H9 (cell line): ENCODE results near the gene TRIO. TPM values are rescaled to one million over a fixed set of nuclear protein-coding genes. Genes with fewer than 3 reads are reported as not detected.

Experiments
- DNase-seq: peaks from one replicate; pipeline ENCODE4 v3.0.0-alpha.2; 2017
- H2AFZ ChIP-seq: one replicate; pipeline ENCODE4 v1.6.1; 2013; ENCODE audit warnings: mild to moderate bottlenecking, low read length, control low read depth, moderate library complexity
- H2AK5ac ChIP-seq: 2 replicates; pipeline ENCODE4 v1.6.1; 2013; ENCODE audit warnings: low read length, control low read depth, mixed read lengths; ENCODE audit not compliant: insufficient read length
- H2BK120ac ChIP-seq: one replicate; pipeline ENCODE4 v1.6.1; 2013; ENCODE audit warnings: low read depth, mild to moderate bottlenecking, low read length, control low read depth, inconsistent platforms; ENCODE audit not compliant: poor library complexity, severe bottlenecking
- H2BK12ac ChIP-seq: 2 replicates; pipeline ENCODE4 v1.6.1; 2013; ENCODE audit warnings: low read length, control low read depth, mixed read lengths, low read depth; ENCODE audit not compliant: insufficient read length
- H2BK15ac ChIP-seq: 2 replicates; pipeline ENCODE4 v1.6.1; 2013; ENCODE audit warnings: low read depth, low read length, control low read depth
- H2BK20ac ChIP-seq: one replicate; pipeline ENCODE4 v1.6.1; 2013; ENCODE audit warnings: low read depth, mild to moderate bottlenecking, low read length, control low read depth, inconsistent platforms; ENCODE audit not compliant: poor library complexity, severe bottlenecking
- H2BK5ac ChIP-seq: 2 replicates; pipeline ENCODE4 v1.6.1; 2013; ENCODE audit warnings: low read length, control low read depth, mixed read lengths; ENCODE audit not compliant: insufficient read length
- H3K14ac ChIP-seq: 2 replicates; pipeline ENCODE4 v1.6.1; 2013; ENCODE audit warnings: low read length, control low read depth; ENCODE audit not compliant: insufficient read depth
- H3K18ac ChIP-seq: 2 replicates; pipeline ENCODE4 v1.6.1; 2013; ENCODE audit warnings: low read depth, mild to moderate bottlenecking, mixed read lengths, low read length, control low read depth; ENCODE audit not compliant: insufficient read length
- H3K23ac ChIP-seq: 2 replicates; pipeline ENCODE4 v1.6.1; 2013; ENCODE audit warnings: low read length, control low read depth, mixed read lengths, low read depth; ENCODE audit not compliant: insufficient read length
- H3K23me2 ChIP-seq: 2 replicates; pipeline ENCODE4 v1.6.1; 2013; ENCODE audit warnings: low read depth, mild to moderate bottlenecking, mixed read lengths, low read length, control low read depth; ENCODE audit not compliant: insufficient read length, poor library complexity, severe bottlenecking
- H3K27ac ChIP-seq: 2 replicates; pipeline ENCODE4 v1.5.1; 2013; ENCODE audit warnings: low read length, control low read depth, mixed read lengths, low read depth; ENCODE audit not compliant: insufficient read length
- H3K27me3 ChIP-seq: 2 replicates; pipeline ENCODE4 v1.6.1; 2013; ENCODE audit warnings: low read length, control low read depth, inconsistent platforms; ENCODE audit not compliant: insufficient read depth
- H3K4ac ChIP-seq: 2 replicates; pipeline ENCODE4 v1.6.1; 2013; ENCODE audit warnings: low read depth, mild to moderate bottlenecking, control low read depth, inconsistent platforms, low read length, moderate library complexity
- H3K4me1 ChIP-seq: 2 replicates; pipeline ENCODE4 v1.6.1; 2013; ENCODE audit warnings: low read length, control low read depth, inconsistent platforms; ENCODE audit not compliant: insufficient read depth
- H3K4me2 ChIP-seq: 2 replicates; pipeline ENCODE4 v1.6.1; 2013; ENCODE audit warnings: low read length, control low read depth, mixed read lengths; ENCODE audit not compliant: insufficient read length, insufficient read depth
- H3K56ac ChIP-seq: 2 replicates; pipeline ENCODE4 v1.6.1; 2013; ENCODE audit warnings: low read depth, mild to moderate bottlenecking, mixed read lengths, low read length, control low read depth; ENCODE audit not compliant: insufficient read length
- H3K79me1 ChIP-seq: 2 replicates; pipeline ENCODE4 v1.6.1; 2013; ENCODE audit warnings: low read depth, mild to moderate bottlenecking, moderate library complexity, low read length, control low read depth, inconsistent platforms; ENCODE audit not compliant: insufficient read depth, poor library complexity, severe bottlenecking
- H3K79me2 ChIP-seq: 2 replicates; pipeline ENCODE4 v1.6.1; 2013; ENCODE audit warnings: low read length, control low read depth, inconsistent platforms; ENCODE audit not compliant: insufficient read depth
- H3K9ac ChIP-seq: 2 replicates; pipeline ENCODE4 v1.6.1; 2013; ENCODE audit warnings: low read length, control low read depth, mixed read lengths; ENCODE audit not compliant: insufficient read length; ENCODE audit errors: extremely low read depth
- H3K9me3 ChIP-seq: one replicate; pipeline ENCODE4 v1.6.1; 2013; ENCODE audit warnings: low read depth, low read length, inconsistent platforms; ENCODE audit not compliant: control insufficient read depth
- H3T11ph ChIP-seq: one replicate; pipeline ENCODE4 v1.6.1; 2013; ENCODE audit warnings: mild to moderate bottlenecking, low read length, control low read depth, inconsistent platforms
- H4K20me1 ChIP-seq: one replicate; pipeline ENCODE4 v1.6.1; 2013; ENCODE audit not compliant: control insufficient read depth, insufficient read length, insufficient read depth
- H4K5ac ChIP-seq: 2 replicates; pipeline ENCODE4 v1.6.1; 2013; ENCODE audit warnings: low read depth, mild to moderate bottlenecking, mixed read lengths, low read length, control low read depth; ENCODE audit not compliant: insufficient read length
- H4K8ac ChIP-seq: replicated peaks from 2 replicates; pipeline ENCODE4 v1.6.1; 2013; ENCODE audit warnings: low read length, control low read depth, mixed read lengths, low read depth; ENCODE audit not compliant: insufficient read length
- H4K91ac ChIP-seq: 2 replicates; pipeline ENCODE4 v1.6.1; 2013; ENCODE audit warnings: low read depth, mild to moderate bottlenecking, moderate library complexity, mixed read lengths, low read length, control low read depth; ENCODE audit not compliant: insufficient read length
- H3K27ac Mint-ChIP-seq, 3 experiments: 2 replicates in 2 of 3; 3 replicates in 1 of 3; pipeline ENCODE4 v1.8.0; 2020 to 2021; ENCODE audit warnings: mixed read lengths in 3 of 3, mild to moderate bottlenecking in 1 of 3, moderate library complexity in 1 of 3
- H3K27me3 Mint-ChIP-seq: 2 replicates; pipeline ENCODE4 v1.8.0; 2021; ENCODE audit warnings: low read depth, mild to moderate bottlenecking, moderate library complexity, mixed read lengths
- H3K36me3 Mint-ChIP-seq, 3 experiments: 2 replicates in 2 of 3; 3 replicates in 1 of 3; pipeline ENCODE4 v1.8.0; 2020 to 2021; ENCODE audit warnings: low read depth in 3 of 3, mixed read lengths in 3 of 3; ENCODE audit not compliant: insufficient read depth in 1 of 3
- H3K4me1 Mint-ChIP-seq, 2 experiments: 2 replicates each; pipeline ENCODE4 v1.8.0; 2020; ENCODE audit warnings: mixed read lengths in 2 of 2
- H3K4me3 Mint-ChIP-seq, 2 experiments: 2 replicates in 1 of 2; 3 replicates in 1 of 2; pipeline ENCODE4 v1.8.0; 2020 to 2021; ENCODE audit warnings: mild to moderate bottlenecking in 2 of 2, mixed read lengths in 2 of 2, moderate library complexity in 1 of 2
- H3K9me3 Mint-ChIP-seq, 2 experiments: 2 replicates in 1 of 2; 3 replicates in 1 of 2; pipeline ENCODE4 v1.8.0; 2020; ENCODE audit warnings: mild to moderate bottlenecking in 2 of 2, mixed read lengths in 2 of 2, moderate library complexity in 1 of 2
- CTCF ChIP-seq: fragments of 200-600 bp; sonication (generic); conservative IDR thresholded peaks from 3 replicates; pipeline ENCODE4 v1.8.0; 2021; ENCODE audit warnings: antibody characterized with exemption, mild to moderate bottlenecking
- WGBS: extraction: QIAGEN DNeasy Blood & Tissue Kit; methylation state at CpG from one replicate; pipeline ENCODE4 v1.1.7; 2013; ENCODE audit warnings: missing lambda C conversion rate, low lambda C conversion rate, mixed read lengths; ENCODE audit not compliant: insufficient read length; ENCODE audit errors: extremely low coverage; 5-methylcytosine and 5-hydroxymethylcytosine counted together
- total RNA-seq: library from RNA; stranded (reverse); gene quantifications from 2 replicates; pipeline ENCODE4 v1.2.1, GENCODE V29; 2021

The TRIO gene
- total RNA-seq, 1 experiment from 2014 or later, result 87.8 TPM

- no peak overlapping the region for H2BK20ac ChIP-seq
- Mint-ChIP-seq H3K27me3 (no peaks in the 10 kb centered on the region), H3K27ac (peak overlapping the region; percentile 67 to 83 (median 71); a peak in 3 of 7 replicates)
Measured at GRCh38 chr5:14277385-14278320, 134.5 kb downstream of the TRIO start.

More at GRCh38 chr5:14277385-14278320, 134.5 kb downstream of the TRIO start:
- Histone ChIP-seq H3K4me2 (no peak overlapping the region), H3K56ac (no peak overlapping the region), H3K9me3 (no peaks in the 10 kb centered on the region), H2AFZ (no peak overlapping the region), H3K4me1 (peaks cover 7% of the 10 kb centered on the region; the same call in 1 of the 2 replicates), H3K18ac (no peak overlapping the region), H4K5ac (no peak overlapping the region), H3T11ph (no peak overlapping the region), H3K27ac (no peak overlapping the region), H3K9ac (no peak overlapping the region), H3K79me2 (no peaks in the 10 kb centered on the region; the same call in 1 of the 2 replicates), H3K4ac (no peak overlapping the region), H4K20me1 (no peaks in the 10 kb centered on the region), H3K27me3 (no peaks in the 10 kb centered on the region), H2BK12ac (no peak overlapping the region), H2BK15ac (no peak overlapping the region), H3K23ac (no peak overlapping the region), H3K14ac (no peak overlapping the region), H3K79me1 (no peaks in the 10 kb centered on the region), H2BK120ac (no peak overlapping the region), H3K23me2 (no peaks in the 10 kb centered on the region), H4K8ac (no peak overlapping the region), H2BK5ac (no peak overlapping the region), H2AK5ac (no peak overlapping the region), H4K91ac (no peak overlapping the region)
- Mint-ChIP-seq H3K36me3 (peaks cover 6 to 12% (median 11%) of the 10 kb centered on the region in 3 experiments; a peak in 3 of 7 replicates), H3K9me3 (no peaks in the 10 kb centered on the region), H3K4me1 (peaks cover 26 to 28% of the 10 kb centered on the region in 2 experiments), H3K4me3 (no peak overlapping the region)
- no peak for DNase-seq
- no peak for TF ChIP-seq CTCF
- no CpG with 5 or more reads among the region's 9 CpGs for WGBS
